HT-29 (cell line): Measurements from ENCODE around the gene CHORDC1. TPM values are rescaled to one million over a fixed set of nuclear protein-coding genes. Genes with fewer than 3 reads are reported as not detected.

ENCODE experiments used
- total RNA-seq: library from RNA; depleted of rRNA; stranded (reverse); fragments of >200 nt; shearing (Covaris generic); gene quantifications from 2 replicates; pipeline ENCODE4 v1.2.3, GENCODE V29; 2014; rRNA removed

CHORDC1 gene
- total RNA-seq, 1 experiment from 2014 or later = 18.6 TPM

Other genes starting within 250 kb of the CHORDC1 start
- not detected in 2 replicates for gene TRIM49C, start 191.9 kb downstream of the CHORDC1 start, total RNA-seq
- gene UBTFL1, start 137.1 kb downstream of the CHORDC1 start, total RNA-seq = not detected in 2 replicates
- not detected in 2 replicates for gene NAALAD2, start 88.4 kb downstream of the CHORDC1 start, total RNA-seq